ENCODE measurements around the gene IZUMO3.

DNA sequence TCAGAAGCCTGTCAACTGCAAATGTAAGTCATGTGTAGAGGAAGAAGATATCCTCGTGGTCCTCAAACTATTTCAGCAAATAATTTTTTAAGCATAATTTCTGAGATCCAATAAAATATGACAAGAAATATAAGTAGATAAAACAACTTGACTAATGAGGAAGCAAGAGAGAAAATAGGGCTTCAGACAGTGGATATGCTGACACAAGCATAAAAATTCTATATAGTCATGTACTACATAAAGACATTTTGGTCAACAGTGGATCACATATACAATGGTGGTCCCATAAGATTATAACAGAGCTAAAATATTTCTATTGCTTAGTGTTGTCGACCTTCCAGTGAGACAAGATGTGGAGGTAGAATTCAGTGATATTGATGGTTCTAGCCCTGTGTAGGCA lies 42.2 kb upstream of the IZUMO3 start:
- TF ChIP-seq CTCF (CRISPR knock-in tag; IDR thresholded peaks at IDR 0.05) (no peak), HDAC2 (CRISPR knock-in tag; IDR thresholded peaks at IDR 0.05) (no peak), ZNF776 (CRISPR knock-in tag; IDR thresholded peaks at IDR 0.05) (no peak), BCL6 (CRISPR knock-in tag; IDR thresholded peaks at IDR 0.05) (no peak), ZKSCAN1 (IDR thresholded peaks at IDR 0.05; ENCODE audit: low read length) (no peak)
